Progenitor cell of endocrine pancreas (in vitro differentiated cells): ENCODE results near the gene FAM83D. TPM values are rescaled to one million over a fixed set of nuclear protein-coding genes. Genes with fewer than 3 reads are reported as not detected.

Source experiments
- DNase-seq: peaks from one replicate; pipeline ENCODE4 v3.0.0; 2021; ENCODE audit warnings: low spot score; ENCODE audit not compliant: unreplicated experiment
- H3K27ac Mint-ChIP-seq: 2 replicates; pipeline ENCODE4 v1.8.0; 2021; ENCODE audit warnings: mild to moderate bottlenecking, moderate library complexity, mixed read lengths
- H3K27me3 Mint-ChIP-seq: 2 replicates; pipeline ENCODE4 v1.8.0; 2021; ENCODE audit warnings: mixed read lengths
- H3K36me3 Mint-ChIP-seq: 2 replicates; pipeline ENCODE4 v1.8.0; 2022; ENCODE audit warnings: mixed read lengths; ENCODE audit not compliant: insufficient read depth
- H3K4me1 Mint-ChIP-seq: 2 replicates; pipeline ENCODE4 v1.8.0; 2021; ENCODE audit warnings: low read depth, mixed read lengths
- H3K4me3 Mint-ChIP-seq: 2 replicates; pipeline ENCODE4 v1.8.0; 2021; ENCODE audit warnings: low read depth, mild to moderate bottlenecking, moderate library complexity, mixed read lengths
- H3K9me3 Mint-ChIP-seq: 2 replicates; pipeline ENCODE4 v1.8.0; 2021; ENCODE audit warnings: low read depth, mixed read lengths
- total RNA-seq: library from RNA; stranded (reverse); gene quantifications from 2 replicates; pipeline ENCODE4 v1.2.1, GENCODE V29; 2021
- TF ChIP-seq, protein P1 (sequence below): fragments of 200-600 bp; sonication (generic); IDR thresholded peaks from one replicate; pipeline ENCODE4 v1.5.0; 2021; ENCODE audit warnings: antibody characterized with exemption, mild to moderate bottlenecking; ENCODE audit not compliant: unreplicated experiment

The FAM83D gene
- total RNA-seq, 1 donor from 2014 or later, result 12.6 TPM

- Mint-ChIP-seq H3K4me1 (peaks cover 6% of the 10 kb centered on the region), H3K36me3 (peaks cover 10% of the 10 kb centered on the region), H3K27ac (no peak overlapping the region), H3K9me3 (no peaks in the 10 kb centered on the region), H3K27me3 (no peaks in the 10 kb centered on the region), H3K4me3 (no peak overlapping the region)
- TF ChIP-seq, protein P1, sequence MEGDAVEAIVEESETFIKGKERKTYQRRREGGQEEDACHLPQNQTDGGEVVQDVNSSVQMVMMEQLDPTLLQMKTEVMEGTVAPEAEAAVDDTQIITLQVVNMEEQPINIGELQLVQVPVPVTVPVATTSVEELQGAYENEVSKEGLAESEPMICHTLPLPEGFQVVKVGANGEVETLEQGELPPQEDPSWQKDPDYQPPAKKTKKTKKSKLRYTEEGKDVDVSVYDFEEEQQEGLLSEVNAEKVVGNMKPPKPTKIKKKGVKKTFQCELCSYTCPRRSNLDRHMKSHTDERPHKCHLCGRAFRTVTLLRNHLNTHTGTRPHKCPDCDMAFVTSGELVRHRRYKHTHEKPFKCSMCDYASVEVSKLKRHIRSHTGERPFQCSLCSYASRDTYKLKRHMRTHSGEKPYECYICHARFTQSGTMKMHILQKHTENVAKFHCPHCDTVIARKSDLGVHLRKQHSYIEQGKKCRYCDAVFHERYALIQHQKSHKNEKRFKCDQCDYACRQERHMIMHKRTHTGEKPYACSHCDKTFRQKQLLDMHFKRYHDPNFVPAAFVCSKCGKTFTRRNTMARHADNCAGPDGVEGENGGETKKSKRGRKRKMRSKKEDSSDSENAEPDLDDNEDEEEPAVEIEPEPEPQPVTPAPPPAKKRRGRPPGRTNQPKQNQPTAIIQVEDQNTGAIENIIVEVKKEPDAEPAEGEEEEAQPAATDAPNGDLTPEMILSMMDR, result no peak
- DNase-seq, result no peak
These were observed 59.5 kb downstream of the FAM83D start for GRCh38 chr20:38985603-38986170.

GRCh38 chr20:38986663-38987062 is 60.4 kb downstream of the FAM83D start:
- no peaks in the 10 kb centered on the region for H3K27me3 Mint-ChIP-seq
- H3K36me3 Mint-ChIP-seq, result peaks cover 10% of the 10 kb centered on the region
- no peak overlapping the region for H3K27ac Mint-ChIP-seq
- TF ChIP-seq, protein P1, result no peak
- H3K4me1 Mint-ChIP-seq, result peaks cover 6% of the 10 kb centered on the region
- no peaks in the 10 kb centered on the region for H3K9me3 Mint-ChIP-seq
- DNase-seq, result no peak
- H3K4me3 Mint-ChIP-seq, result no peak overlapping the region

- DNase-seq, result no peak
- Mint-ChIP-seq H3K27ac (no peak overlapping the region), H3K4me1 (no peaks in the 10 kb centered on the region), H3K36me3 (peaks cover 10% of the 10 kb centered on the region), H3K27me3 (no peaks in the 10 kb centered on the region), H3K4me3 (no peak overlapping the region), H3K9me3 (no peaks in the 10 kb centered on the region)
- TF ChIP-seq, protein P1, result no peak
These were observed 61.6 kb downstream of the FAM83D start for GRCh38 chr20:38987777-38988176.

DNA sequence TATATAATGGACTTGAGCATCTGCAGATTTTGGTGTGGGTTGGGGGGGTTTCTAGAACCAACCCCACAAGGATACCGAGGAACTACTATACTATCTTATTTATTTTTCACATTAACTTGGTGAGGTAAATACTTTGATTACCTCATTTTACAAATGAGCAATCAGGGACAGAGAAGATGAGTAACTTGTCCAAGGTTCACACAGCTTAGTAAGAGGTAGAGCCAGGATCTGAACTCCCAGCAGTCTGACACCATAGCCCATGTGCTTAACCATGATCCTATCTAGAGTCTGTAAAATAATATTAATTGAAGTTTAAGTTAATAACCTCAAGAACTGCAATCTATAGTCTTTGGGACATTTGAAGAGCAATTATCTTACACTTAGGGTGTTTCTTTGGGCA is 64.5 kb downstream of the FAM83D start:
- Mint-ChIP-seq H3K27me3 (no peaks in the 10 kb centered on the region), H3K4me3 (no peak overlapping the region), H3K36me3 (peaks cover 15% of the 10 kb centered on the region), H3K27ac (no peak overlapping the region), H3K4me1 (no peaks in the 10 kb centered on the region), H3K9me3 (no peaks in the 10 kb centered on the region)
- DNase-seq, result no peak
- TF ChIP-seq, protein P1, result no peak

DNA sequence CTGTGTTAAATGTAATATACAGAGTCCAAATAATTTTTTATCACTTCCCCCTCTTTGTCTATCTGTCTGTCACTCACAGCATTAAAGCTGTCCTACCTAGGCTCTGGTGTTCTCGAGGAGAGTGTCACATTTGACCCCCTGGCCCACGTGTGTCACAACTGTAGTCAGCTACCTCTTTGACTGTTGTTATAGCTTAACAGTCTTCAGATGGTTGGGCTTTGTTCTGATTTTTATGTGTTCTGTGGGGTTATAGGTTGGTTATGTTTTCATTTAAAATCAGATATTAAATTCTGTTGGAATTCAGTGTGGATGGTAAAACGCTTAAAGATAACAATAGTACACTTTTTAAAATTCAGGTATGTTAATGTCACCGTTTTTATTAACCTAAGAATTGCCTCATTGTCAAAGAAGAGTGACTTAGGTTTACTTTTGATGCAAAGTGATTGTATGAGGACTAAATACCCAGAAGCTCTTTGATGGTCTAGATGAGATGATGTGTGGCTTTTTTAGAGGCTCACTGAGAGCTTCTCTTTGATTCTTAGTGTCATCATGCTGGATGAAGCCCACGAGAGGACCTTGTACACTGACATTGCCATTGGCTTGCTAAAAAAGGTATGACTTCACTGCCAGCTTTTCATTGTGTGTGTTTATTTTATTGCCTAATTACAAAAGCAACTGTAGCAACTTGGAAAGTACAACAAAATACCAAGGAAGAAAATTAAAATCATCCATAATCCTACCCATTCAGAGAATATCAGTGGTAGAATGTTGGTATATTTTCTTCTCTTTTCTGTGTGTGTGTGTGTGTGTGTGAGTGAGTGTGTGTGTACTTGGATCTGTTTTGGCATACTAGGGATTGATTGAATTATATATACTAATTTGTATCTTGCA is 65.8 kb downstream of the FAM83D start:
- Mint-ChIP-seq H3K4me3 (no peak overlapping the region), H3K36me3 (peaks cover 20% of the 10 kb centered on the region), H3K9me3 (no peaks in the 10 kb centered on the region), H3K27ac (no peak overlapping the region), H3K4me1 (no peaks in the 10 kb centered on the region), H3K27me3 (no peaks in the 10 kb centered on the region)
- TF ChIP-seq, protein P1, result no peak
- DNase-seq, result no peak
